Measurements from ENCODE around the gene NSG1. TPM values are rescaled to one million over a fixed set of nuclear protein-coding genes. Genes with fewer than 3 reads are reported as not detected.

The NSG1 gene
- total and polyA plus RNA-seq, 8 donors: 0.86 to 74.5 (median 63.1) TPM

- Histone ChIP-seq H3K4me3 (no peak overlapping the region), H3K36me3 (no peaks in the 10 kb centered on the region), H3K27ac (no peak overlapping the region), H3K27me3 (peaks cover 0 to 8% of the 10 kb centered on the region in 2 donors), H3K4me1 (no peaks in the 10 kb centered on the region), H3K9me3 (peaks cover 0 to 10% of the 10 kb centered on the region in 2 donors)
- intact Hi-C loops (cut with DNase I): no loop called here
- TF ChIP-seq CTCF (IDR thresholded peaks at IDR 0.05): no peak
- ATAC-seq (no peak), DNase-seq (no peak)
Measured at GRCh38 chr4:4368809-4369580, 17.9 kb upstream of the NSG1 start.

- intact Hi-C loops (cut with DNase I): no loop called here
- Histone ChIP-seq H3K4me3 (no peak overlapping the region), H3K27me3 (peaks cover 0 to 9% of the 10 kb centered on the region in 2 donors), H3K9me3 (peaks cover 0 to 3% of the 10 kb centered on the region in 2 donors), H3K4me1 (no peaks in the 10 kb centered on the region), H3K36me3 (no peaks in the 10 kb centered on the region), H3K27ac (no peak overlapping the region)
- DNase-seq (no peak), ATAC-seq (no peak)
- TF ChIP-seq CTCF (IDR thresholded peaks at IDR 0.05): no peak
Measured at GRCh38 chr4:4374388-4375098, 12.4 kb upstream of the NSG1 start.

- no peak for ATAC-seq
- Histone ChIP-seq H3K36me3 (no peaks in the 10 kb centered on the region), H3K27me3 (peaks cover 0 to 24% of the 10 kb centered on the region in 2 donors), H3K4me1 (no peaks in the 10 kb centered on the region), H3K4me3 (no peak overlapping the region), H3K9me3 (peaks cover 0 to 3% of the 10 kb centered on the region in 2 donors), H3K27ac (no peak overlapping the region)
- TF ChIP-seq CTCF (IDR thresholded peaks at IDR 0.05): no peak
- DNase-seq: no peak
- intact Hi-C loops (cut with DNase I): no loop called here
Measured at GRCh38 chr4:4376074-4376473, 10.8 kb upstream of the NSG1 start.

GRCh38 chr4:4377191-4377590 lies 9.7 kb upstream of the NSG1 start:
- intact Hi-C loops (cut with DNase I): no loop called here
- Histone ChIP-seq H3K27me3 (peaks cover 0 to 32% of the 10 kb centered on the region in 2 donors), H3K27ac (no peak overlapping the region), H3K9me3 (peaks cover 0 to 3% of the 10 kb centered on the region in 2 donors), H3K4me1 (no peaks in the 10 kb centered on the region), H3K36me3 (no peaks in the 10 kb centered on the region), H3K4me3 (no peak overlapping the region)
- DNase-seq (no peak), ATAC-seq (no peak)
- no peak for TF ChIP-seq CTCF (IDR thresholded peaks at IDR 0.05)

- Histone ChIP-seq H3K27me3 (peaks cover 0 to 37% of the 10 kb centered on the region in 2 donors), H3K9me3 (peaks cover 0 to 3% of the 10 kb centered on the region in 2 donors), H3K4me1 (no peaks in the 10 kb centered on the region), H3K4me3 (no peak overlapping the region), H3K36me3 (no peaks in the 10 kb centered on the region), H3K27ac (no peak overlapping the region)
- intact Hi-C loops (cut with DNase I): no loop called here
- ATAC-seq (no peak), DNase-seq (no peak)
- no peak for TF ChIP-seq CTCF (IDR thresholded peaks at IDR 0.05)
Measured at GRCh38 chr4:4377732-4378460, 9.0 kb upstream of the NSG1 start.
